H1 (cell line): ENCODE results near the gene GRAMD1B. TPM values are rescaled to one million over a fixed set of nuclear protein-coding genes. Genes with fewer than 3 reads are reported as not detected.

Experiments
- CTCF ChIA-PET: fragments of 300-600 bp; sonication (Branson Sonifier 250); formaldehyde crosslinking; loops from one replicate; lab custom pipeline; 2021; ENCODE audit not compliant: partially characterized antibody; lab: Charles Lee
- POLR2A ChIA-PET: fragments of 300-600 bp; sonication (Branson Sonifier 250); formaldehyde crosslinking; loops from one replicate; lab custom pipeline; 2021; ENCODE audit warnings: inconsistent platforms; ENCODE audit not compliant: partially characterized antibody; lab: Charles Lee
- DNase-seq, 2 experiments: peaks; one replicate each; pipeline versions ENCODE4 v3.0.0 to v3.0.0-alpha.2; 2010 to 2022; ENCODE audit warnings: low spot score in 2 of 2, low read depth in 1 of 2, mixed read lengths in 1 of 2
- FAIRE-seq: peaks from 2 replicates; lab custom pipeline; 2011; peaks lifted over from hg19 to GRCh38; lab: Jason Lieb, UNC
- H2AFZ ChIP-seq: 2 replicates; pipeline ENCODE4 v1.8.1; 2012; ENCODE audit warnings: low read length, inconsistent platforms
- H2AK5ac ChIP-seq: 2 replicates; pipeline ENCODE4 v1.6.1; 2013; ENCODE audit warnings: low read depth, low read length
- H2BK120ac ChIP-seq: replicated peaks from 2 replicates; pipeline ENCODE3; 2013; ENCODE audit warnings: low read depth, low read length, inconsistent platforms
- H2BK12ac ChIP-seq: 2 replicates; pipeline ENCODE4 v1.6.1; 2013; ENCODE audit warnings: low read depth, low read length
- H2BK15ac ChIP-seq: 2 replicates; pipeline ENCODE4 v1.6.1; 2013; ENCODE audit warnings: low read length
- H2BK20ac ChIP-seq: 2 replicates; pipeline ENCODE4 v1.6.1; 2013; ENCODE audit warnings: low read length
- H2BK5ac ChIP-seq: 2 replicates; pipeline ENCODE4 v1.6.1; 2013; ENCODE audit warnings: low read depth, low read length
- H3K14ac ChIP-seq: 2 replicates; pipeline ENCODE4 v1.6.1; 2013; ENCODE audit warnings: inconsistent platforms; ENCODE audit not compliant: insufficient read length
- H3K18ac ChIP-seq: 2 replicates; pipeline ENCODE4 v1.6.1; 2013; ENCODE audit warnings: low read length; ENCODE audit errors: extremely low read depth
- H3K23ac ChIP-seq: 2 replicates; pipeline ENCODE4 v1.6.1; 2013; ENCODE audit warnings: inconsistent platforms; ENCODE audit not compliant: insufficient read length
- H3K23me2 ChIP-seq: 2 replicates; pipeline ENCODE4 v1.6.1; 2013; ENCODE audit warnings: low read depth, low read length
- H3K27ac ChIP-seq: 2 replicates; pipeline ENCODE4 v1.6.1; 2011; ENCODE audit warnings: low read depth, low read length, inconsistent platforms
- H3K27me3 ChIP-seq, 4 experiments: replicated peaks in 1 of 4; 1 replicate in 1 of 4; 2 replicates in 3 of 4; pipeline versions ENCODE4 v1.6.1 to v1.8.1; 2011 to 2013; ENCODE audit warnings: low read length in 3 of 4, mild to moderate bottlenecking in 3 of 4, inconsistent platforms in 2 of 4, mixed read lengths in 2 of 4, moderate library complexity in 1 of 4; ENCODE audit not compliant: control insufficient read depth in 3 of 4, insufficient read depth in 3 of 4; ENCODE audit errors: extremely low read depth in 1 of 4
- H3K36me3 ChIP-seq, 4 experiments: 2 replicates each; pipeline versions ENCODE4 v1.6.1 to v1.8.1; 2011 to 2013; ENCODE audit warnings: mild to moderate bottlenecking in 4 of 4, low read length in 3 of 4, moderate library complexity in 2 of 4, control low read depth in 1 of 4, inconsistent platforms in 1 of 4; ENCODE audit not compliant: insufficient read depth in 4 of 4, control insufficient read depth in 2 of 4
- H3K4ac ChIP-seq: replicated peaks from 2 replicates; pipeline ENCODE3; 2013; ENCODE audit warnings: low read length, low read depth, mixed read lengths, inconsistent platforms; ENCODE audit not compliant: insufficient read length
- H3K4me1 ChIP-seq, 4 experiments: replicated peaks in 1 of 4; 1 replicate in 1 of 4; 2 replicates in 3 of 4; pipeline versions ENCODE4 v1.6.1 to v1.8.1; 2011 to 2013; ENCODE audit warnings: low read length in 3 of 4, inconsistent platforms in 2 of 4, mixed read lengths in 1 of 4; ENCODE audit not compliant: insufficient read depth in 4 of 4, control insufficient read depth in 3 of 4
- H3K4me2 ChIP-seq, 2 experiments: 2 replicates each; pipeline versions ENCODE4 v1.6.1 to v1.8.1; 2011 to 2013; ENCODE audit warnings: low read depth in 2 of 2, low read length in 2 of 2, control low read depth in 1 of 2, inconsistent platforms in 1 of 2, mild to moderate bottlenecking in 1 of 2; ENCODE audit not compliant: insufficient read depth in 1 of 2
- H3K4me3 ChIP-seq, 4 experiments: fragments of 200-600, 300-600 bp in 1 of 4; sonication (generic), shearing (Covaris generic), sonication (Bioruptor Twin) in 1 of 4; 2 replicates each; pipeline versions ENCODE4 v1.5.1 to v1.8.1; 2011 to 2016; ENCODE audit warnings: low read length in 4 of 4, low read depth in 3 of 4, control low read depth in 2 of 4, inconsistent platforms in 2 of 4, mild to moderate bottlenecking in 2 of 4, mixed read lengths in 1 of 4, moderate library complexity in 1 of 4; ENCODE audit not compliant: insufficient read depth in 2 of 4; ENCODE audit errors: extremely low read depth in 1 of 4
- H3K56ac ChIP-seq: replicated peaks from 2 replicates; pipeline ENCODE3; 2013; ENCODE audit warnings: low read depth, mild to moderate bottlenecking, mixed read lengths, low read length, inconsistent platforms; ENCODE audit not compliant: insufficient read length
- H3K79me1 ChIP-seq: 2 replicates; pipeline ENCODE4 v1.6.1; 2013; ENCODE audit warnings: low read depth, low read length, control low read depth
- H3K79me2 ChIP-seq, 2 experiments: 2 replicates each; pipeline versions ENCODE4 v1.6.1 to v1.8.1; 2012 to 2013; ENCODE audit warnings: low read length in 2 of 2, mild to moderate bottlenecking in 2 of 2, inconsistent platforms in 1 of 2; ENCODE audit not compliant: insufficient read depth in 2 of 2, control insufficient read depth in 1 of 2
- H3K9ac ChIP-seq, 4 experiments: replicated peaks in 1 of 4; 1 replicate in 1 of 4; 2 replicates in 3 of 4; pipeline versions ENCODE4 v1.6.1 to v1.8.1; 2011 to 2013; ENCODE audit warnings: low read depth in 3 of 4, low read length in 3 of 4, control low read depth in 2 of 4, mild to moderate bottlenecking in 2 of 4, moderate library complexity in 2 of 4, inconsistent platforms in 1 of 4; ENCODE audit errors: extremely low read depth in 1 of 4
- H3K9me3 ChIP-seq, 2 experiments: 2 replicates each; pipeline versions ENCODE4 v1.6.1 to v1.8.1; 2012 to 2013; ENCODE audit warnings: mild to moderate bottlenecking in 2 of 2, moderate library complexity in 2 of 2, control low read depth in 1 of 2, inconsistent platforms in 1 of 2, low read depth in 1 of 2, low read length in 1 of 2, mixed read lengths in 1 of 2; ENCODE audit not compliant: insufficient read depth in 2 of 2
- H4K20me1 ChIP-seq, 2 experiments: replicated peaks in 1 of 2; 2 replicates each; pipeline versions ENCODE3 to v1.8.1; 2011 to 2013; ENCODE audit warnings: inconsistent platforms in 2 of 2, low read length in 2 of 2, mild to moderate bottlenecking in 1 of 2; ENCODE audit not compliant: insufficient read depth in 2 of 2, control insufficient read depth in 1 of 2
- H4K5ac ChIP-seq: 2 replicates; pipeline ENCODE4 v1.6.1; 2013; ENCODE audit warnings: low read length, low read depth, mixed read lengths, inconsistent platforms; ENCODE audit not compliant: insufficient read length
- H4K8ac ChIP-seq: 2 replicates; pipeline ENCODE4 v1.8.0; 2013; ENCODE audit warnings: mild to moderate bottlenecking, moderate library complexity, low read length, inconsistent platforms; ENCODE audit not compliant: insufficient read depth; ENCODE audit errors: extremely low read depth
- H4K91ac ChIP-seq: replicated peaks from 2 replicates; pipeline ENCODE3; 2013; ENCODE audit warnings: low read length, mixed read lengths, inconsistent platforms; ENCODE audit not compliant: insufficient read length
- EZH2 ChIP-seq: fragments of 200-600 bp; sonication (generic); IDR thresholded peaks from 2 replicates; pipeline ENCODE4 v1.7.1; 2012; ENCODE audit warnings: low read depth, mild to moderate bottlenecking, moderate library complexity, low read length, inconsistent platforms; ENCODE audit not compliant: severe bottlenecking
- KDM4A ChIP-seq: IDR thresholded peaks from one replicate; pipeline ENCODE4 v1.7.1; 2012; ENCODE audit warnings: low read depth, mild to moderate bottlenecking, moderate library complexity, low read length, inconsistent platforms; ENCODE audit not compliant: severe bottlenecking
- MAFK ChIP-seq: IDR thresholded peaks from 2 replicates; pipeline ENCODE4 v1.6.1; 2012; ENCODE audit warnings: low read depth, mild to moderate bottlenecking, improper control_type of control experiment, low read length
- RNF2 ChIP-seq: fragments of 200-900, 300-1000 bp; sonication (generic); IDR thresholded peaks from 2 replicates; pipeline ENCODE4 v1.7.1; 2016; ENCODE audit warnings: borderline replicate concordance, low read depth, mild to moderate bottlenecking, antibody characterized with exemption, low read length; ENCODE audit not compliant: poor library complexity, severe bottlenecking; ENCODE audit errors: missing control alignments
- SIN3A ChIP-seq, 2 experiments: IDR thresholded peaks in 1 of 2; conservative IDR thresholded peaks in 1 of 2; 2 replicates each; pipeline ENCODE4 v1.6.1; 2011 to 2012; ENCODE audit warnings: low read length in 2 of 2, improper control_type of control experiment in 1 of 2, low read depth in 1 of 2, mild to moderate bottlenecking in 1 of 2
- SP4 ChIP-seq: IDR thresholded peaks from 2 replicates; pipeline ENCODE4 v1.6.1; 2012; ENCODE audit warnings: low read length, inconsistent platforms
- WGBS, 2 experiments: shearing (Covaris generic) in 1 of 2; methylation state at CpG; one replicate each; pipeline versions ENCODE4 v1.1.6 to v1.1.7; 2013 to 2015; ENCODE audit warnings: low lambda C conversion rate in 2 of 2, mixed read lengths in 2 of 2, inconsistent platforms in 1 of 2, low coverage in 1 of 2, missing lambda C conversion rate in 1 of 2; ENCODE audit not compliant: insufficient replicate concordance in 2 of 2, insufficient coverage in 1 of 2, insufficient read length in 1 of 2; ENCODE audit errors: extremely low coverage in 1 of 2, missing lambda C conversion rate in 1 of 2; 5-methylcytosine and 5-hydroxymethylcytosine counted together
- polyA plus RNA-seq, 7 experiments: library from polyadenylated mRNA; depleted of rRNA in 3 of 7; stranded (reverse) in 5 of 7; unstranded in 2 of 7; fragments of >200 nt in 5 of 7; fragments of 200-250 nt in 2 of 7; gene quantifications; 1 replicate in 5 of 7; 2 replicates in 1 of 7; 4 replicates in 1 of 7; pipeline versions ENCODE4 v1.2.1 to v1.2.3, GENCODE V29; 2011 to 2013; ENCODE audit warnings: missing spikeins in 2 of 7, mixed read lengths in 2 of 7
- total RNA-seq: library from RNA; stranded (reverse); fragmentation: NEBNext Ultra II Directional; extraction: Animal tissue kit (Norgen Biotek cat#: 25700); gene quantifications from 2 replicates; pipeline ENCODE4 v1.2.1, GENCODE V29; 2021
- TF ChIP-seq, protein P1 (sequence below): IDR thresholded peaks from 2 replicates; pipeline ENCODE4 v1.6.1; 2011; ENCODE audit warnings: low read length, improper control_type of control experiment
- TF ChIP-seq, protein P2 (sequence below): IDR thresholded peaks from 2 replicates; pipeline ENCODE4 v1.6.1; 2012; ENCODE audit warnings: inconsistent platforms

Gene GRAMD1B
- total and polyA plus RNA-seq, 2 of the 8 experiments (the other 6 are each of a cell fraction or from before 2014, with no cell fraction given), result 10.1 to 21.2 TPM

DNA sequence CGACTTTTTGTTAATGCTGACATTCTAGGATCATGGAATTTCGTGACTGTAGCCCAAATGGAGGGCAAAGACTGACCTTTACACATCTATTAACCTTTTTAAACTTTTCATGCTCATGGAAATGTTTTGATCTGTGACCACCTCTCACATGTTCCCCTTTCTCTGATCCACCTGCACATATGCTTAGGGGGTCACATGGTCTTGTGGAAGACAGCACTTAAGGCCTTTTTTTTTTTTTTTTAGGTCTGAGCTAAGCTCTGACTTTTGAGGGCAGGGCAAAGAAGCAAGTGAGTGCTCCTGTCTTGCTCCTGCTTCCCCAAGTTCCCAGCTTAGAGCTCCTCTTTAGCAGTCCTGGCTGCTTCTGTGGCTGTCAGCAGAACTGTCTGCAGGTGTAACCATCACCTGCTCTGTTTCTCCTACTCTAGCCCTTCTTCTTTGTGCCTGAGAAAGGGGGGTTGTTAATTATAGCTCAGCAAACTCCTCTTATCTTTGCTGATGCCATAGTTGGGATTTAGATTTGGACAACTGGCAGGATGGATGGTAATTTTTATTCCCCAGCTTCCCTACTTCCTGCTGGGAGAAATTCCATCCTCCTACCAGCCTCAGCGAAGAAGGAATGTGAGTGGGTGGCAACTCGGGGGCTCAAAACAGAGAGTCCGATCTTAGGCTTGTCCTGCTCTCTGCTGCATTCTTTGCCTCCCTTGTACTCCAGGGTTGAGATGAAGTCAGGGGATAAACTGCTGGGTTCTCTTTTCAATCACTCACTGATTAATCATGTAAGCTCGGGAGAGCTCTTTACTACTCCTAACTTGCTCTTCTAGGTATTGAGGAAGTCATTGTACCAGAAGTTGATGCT is 64.4 kb downstream of the GRAMD1B start:
- Histone ChIP-seq H3K23me2 (no peaks in the 10 kb centered on the region), H2BK120ac (no peak overlapping the region), H2AFZ (no peak overlapping the region), H3K79me1 (no peaks in the 10 kb centered on the region), H2BK15ac (0 out of 2 replicates have a peak overlapping the region, but pooled peaks have one; percentile 1), H2BK20ac (0 out of 2 replicates have a peak overlapping the region, but pooled peaks have one; percentile 61), H3K4ac (no peak overlapping the region), H3K4me2 (peak overlapping the region; percentile 35 to 59; a peak in 3 of 4 replicates), H3K9ac (no peak overlapping the region), H4K91ac (no peak overlapping the region), H2BK5ac (peak overlapping the region; percentile 52; the same call in 1 of the 2 replicates), H3K14ac (no peak overlapping the region), H3K9me3 (no peaks in the 10 kb centered on the region), H3K4me1 (peaks cover 7 to 24% (median 16%) of the 10 kb centered on the region in 4 experiments), H3K27me3 (no peaks in the 10 kb centered on the region), H3K27ac (no peak overlapping the region), H3K23ac (no peak overlapping the region), H4K20me1 (no peaks in the 10 kb centered on the region), H2BK12ac (no peak overlapping the region), H4K8ac (no peak overlapping the region), H4K5ac (no peak overlapping the region), H3K79me2 (no peaks in the 10 kb centered on the region), H3K18ac (peak overlapping the region; percentile 78), H2AK5ac (no peak overlapping the region), H3K36me3 (no peaks in the 10 kb centered on the region; a peak in 1 of 8 replicates), H3K4me3 (peak overlapping the region in 1 of 4 experiments; percentile 4; a peak in 2 of 8 replicates), H3K56ac (no peak overlapping the region)
- WGBS, 2 experiments, result 43% methylated on average over 6 of the region's 6 CpGs; no CpG with 5 or more reads in 1 of the 2 experiments
- FAIRE-seq, result peak; percentile 76
- CTCF ChIA-PET, result interaction anchor here (0.7 to 3.0 kb wide), 14 partner anchors 9 to 233 kb away, joined by 3 to 16 read pairs (median 4); no protein-coding TSS in a partner anchor
- DNase-seq, result no peak
- POLR2A ChIA-PET, result interaction anchor here (0.7 to 2.0 kb wide), 3 partner anchors 10 to 15 kb away, joined by 3 to 5 read pairs (median 4); no protein-coding TSS in a partner anchor
- TF ChIP-seq KDM4A (no peak), MAFK (no peak), EZH2 (no peak), RNF2 (no peak), SP4 (no peak), SIN3A (conservative IDR thresholded peaks at IDR 0.05 in 1 of 2, IDR thresholded peaks at IDR 0.05 in 1 of 2; ENCODE audit: low read depth in 1 of 2, low read length in 2 of 2) (0 out of 4 replicates have a peak, but pooled peaks of 1 of the 2 experiments have one; percentile 49)
- TF ChIP-seq, protein P1, sequence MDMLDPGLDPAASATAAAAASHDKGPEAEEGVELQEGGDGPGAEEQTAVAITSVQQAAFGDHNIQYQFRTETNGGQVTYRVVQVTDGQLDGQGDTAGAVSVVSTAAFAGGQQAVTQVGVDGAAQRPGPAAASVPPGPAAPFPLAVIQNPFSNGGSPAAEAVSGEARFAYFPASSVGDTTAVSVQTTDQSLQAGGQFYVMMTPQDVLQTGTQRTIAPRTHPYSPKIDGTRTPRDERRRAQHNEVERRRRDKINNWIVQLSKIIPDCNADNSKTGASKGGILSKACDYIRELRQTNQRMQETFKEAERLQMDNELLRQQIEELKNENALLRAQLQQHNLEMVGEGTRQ, result 0 out of 2 replicates have a peak, but pooled peaks have one; percentile 8
- TF ChIP-seq, protein P2, sequence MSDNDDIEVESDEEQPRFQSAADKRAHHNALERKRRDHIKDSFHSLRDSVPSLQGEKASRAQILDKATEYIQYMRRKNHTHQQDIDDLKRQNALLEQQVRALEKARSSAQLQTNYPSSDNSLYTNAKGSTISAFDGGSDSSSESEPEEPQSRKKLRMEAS, result no peak
